ENCODE data around the gene IQSEC2.

The IQSEC2 gene

DNA sequence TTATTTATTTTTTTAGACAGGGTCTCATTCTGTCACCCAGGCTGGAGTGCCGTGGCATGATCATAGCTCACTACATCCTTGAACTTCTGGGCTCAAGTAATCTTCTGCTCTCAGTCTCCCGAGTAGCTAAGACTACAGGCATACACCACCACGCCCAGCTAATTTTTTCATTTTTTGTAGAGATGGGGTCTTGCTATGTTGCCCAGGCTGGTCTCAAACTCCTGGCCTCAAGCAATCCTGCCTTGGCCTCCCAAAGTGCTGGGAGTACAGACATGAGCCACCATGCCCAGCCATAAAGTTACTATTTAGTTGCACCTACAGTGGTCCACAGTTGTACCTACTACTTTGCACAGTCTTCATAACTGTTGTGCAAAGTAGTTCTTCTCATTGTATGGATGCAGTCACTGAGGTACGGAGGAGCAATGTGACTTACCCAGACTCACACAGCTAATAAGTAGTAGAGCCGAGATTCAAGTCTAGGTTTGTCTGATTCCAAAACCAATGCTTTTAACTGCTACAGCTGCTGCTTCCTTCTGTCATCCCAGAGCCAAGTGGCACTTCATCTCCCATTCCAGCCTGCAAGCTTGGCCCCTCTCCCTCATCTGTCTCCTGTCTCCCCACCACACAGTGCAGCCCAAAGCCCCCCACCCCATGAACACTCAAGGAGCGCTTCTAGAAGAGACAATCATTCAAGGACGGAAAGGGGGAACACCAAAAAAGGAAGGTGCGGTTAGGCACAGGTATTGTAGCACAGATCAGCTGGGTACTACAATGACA lies 24.0 kb upstream of the IQSEC2 start:
- DNase-seq (ENCODE audit: low spot score) = no peak

DNA sequence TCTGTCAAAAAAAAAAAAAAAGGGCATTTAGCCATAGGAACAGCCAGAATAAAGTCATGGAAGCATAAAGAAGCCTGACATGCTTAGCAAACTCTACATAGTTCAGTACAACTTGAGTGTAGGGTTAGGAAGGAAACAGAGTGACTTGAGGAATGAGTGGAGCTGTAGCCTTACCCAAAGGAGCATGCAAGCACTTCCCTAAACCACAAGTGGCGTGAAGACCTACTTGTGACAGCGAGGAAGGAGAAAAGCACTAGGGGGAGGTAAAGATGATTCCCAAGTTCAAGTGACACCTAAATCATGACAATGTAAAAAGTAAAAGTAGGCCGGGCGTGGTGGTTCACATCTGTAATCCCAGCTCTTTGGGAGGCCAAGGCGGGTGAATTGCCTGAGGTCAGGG lies 21.8 kb upstream of the IQSEC2 start:
- no peak for DNase-seq (ENCODE audit: low spot score)

DNA sequence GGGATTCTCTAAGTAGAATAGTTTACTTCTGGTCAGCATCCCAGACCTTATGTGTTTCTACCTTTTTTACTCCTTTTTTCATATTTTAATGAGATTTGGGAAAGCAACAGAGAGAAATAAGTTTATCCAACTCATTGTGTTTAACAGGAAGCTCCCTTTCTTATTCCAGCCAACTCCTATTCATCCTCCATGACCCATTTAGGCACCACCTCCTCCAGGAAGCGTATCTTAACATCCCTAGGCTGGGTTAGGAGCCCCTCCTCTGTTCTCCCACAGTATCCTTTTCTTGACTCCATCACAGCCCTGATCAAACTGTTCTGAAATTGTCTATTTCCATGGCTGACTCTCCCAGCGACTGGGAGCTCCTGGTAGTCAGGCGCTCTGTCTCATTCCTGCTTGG lies 18.8 kb upstream of the IQSEC2 start:
- DNase-seq (ENCODE audit: low spot score) = no peak

DNA sequence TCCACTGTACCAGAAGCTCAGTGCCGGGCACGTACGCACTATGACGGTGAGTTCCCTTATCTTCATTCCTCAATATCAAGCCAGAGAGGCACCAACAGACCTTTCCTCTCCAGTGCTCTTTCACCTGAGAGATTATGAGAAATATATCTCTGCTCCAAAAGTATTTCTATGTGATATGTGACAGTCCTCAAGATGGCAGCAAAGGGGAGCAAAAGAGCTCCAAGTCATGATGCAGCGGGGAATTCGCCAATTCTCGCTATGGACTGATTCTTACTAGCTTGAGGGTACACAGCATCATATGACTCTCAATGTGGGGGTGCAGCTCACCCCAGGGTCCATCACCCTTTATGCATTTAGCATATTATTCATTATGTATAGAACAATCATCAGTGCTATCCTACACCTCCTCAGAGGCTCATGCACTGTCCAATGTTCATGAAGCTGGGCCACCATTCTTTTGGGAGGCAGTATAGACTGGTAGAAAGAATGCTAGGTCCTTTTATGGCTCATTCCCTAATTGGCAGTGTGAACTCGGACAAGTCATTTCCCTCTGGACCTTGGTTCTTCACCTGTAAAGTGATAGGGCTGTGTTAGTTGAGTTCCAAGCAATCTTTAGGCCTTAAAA lies 12.8 kb upstream of the IQSEC2 start:
- no peak for DNase-seq (ENCODE audit: low spot score)

DNA sequence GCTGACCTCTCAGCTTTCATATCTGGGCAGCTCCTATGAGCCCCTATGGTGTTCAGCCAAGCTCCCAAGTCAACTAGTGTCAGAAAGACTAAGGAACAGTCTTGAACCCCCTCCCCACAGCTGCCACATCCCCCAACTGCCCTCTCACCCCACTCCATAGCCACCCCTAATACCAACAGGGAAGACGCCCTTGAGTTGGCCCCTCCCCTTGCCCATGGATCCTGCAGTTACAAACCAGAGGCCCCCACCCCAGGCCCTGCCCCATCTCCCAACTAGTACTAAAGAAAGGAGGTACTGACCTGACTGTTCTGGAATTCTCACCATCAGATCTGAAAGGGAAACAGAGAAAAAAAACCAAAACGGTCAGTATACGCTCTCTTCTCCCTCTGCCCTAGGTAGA lies 10.2 kb upstream of the IQSEC2 start:
- DNase-seq (ENCODE audit: low spot score) = no peak

DNA sequence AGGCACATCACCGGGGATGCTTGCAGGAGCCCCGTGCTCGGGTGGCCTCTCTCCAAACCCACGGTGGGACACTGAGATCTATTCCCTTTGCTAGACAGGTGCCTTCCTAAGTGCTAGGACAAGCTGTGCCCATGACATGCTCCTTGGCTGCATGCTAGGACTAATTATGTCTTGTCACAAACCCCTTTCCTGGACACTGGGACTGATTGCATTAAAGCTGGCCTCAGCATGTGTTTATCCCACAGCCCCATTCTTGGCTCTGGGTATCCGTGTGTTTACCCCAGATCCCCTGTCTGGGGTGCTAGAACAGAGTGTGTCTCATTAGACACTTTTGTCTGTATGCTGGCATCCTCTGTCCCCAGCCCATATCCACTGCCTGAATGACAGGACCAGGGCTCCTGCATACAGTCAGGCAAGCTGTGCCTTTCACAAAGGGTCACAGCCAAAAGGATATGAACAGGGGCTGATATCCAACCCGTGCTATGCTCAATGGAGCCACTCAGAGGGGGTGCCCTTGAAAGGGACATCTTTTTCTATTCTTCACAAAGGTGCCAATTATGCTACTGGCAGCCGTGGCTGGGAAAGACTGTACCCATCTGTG lies 9.2 kb upstream of the IQSEC2 start:
- no peak for DNase-seq (ENCODE audit: low spot score)

DNA sequence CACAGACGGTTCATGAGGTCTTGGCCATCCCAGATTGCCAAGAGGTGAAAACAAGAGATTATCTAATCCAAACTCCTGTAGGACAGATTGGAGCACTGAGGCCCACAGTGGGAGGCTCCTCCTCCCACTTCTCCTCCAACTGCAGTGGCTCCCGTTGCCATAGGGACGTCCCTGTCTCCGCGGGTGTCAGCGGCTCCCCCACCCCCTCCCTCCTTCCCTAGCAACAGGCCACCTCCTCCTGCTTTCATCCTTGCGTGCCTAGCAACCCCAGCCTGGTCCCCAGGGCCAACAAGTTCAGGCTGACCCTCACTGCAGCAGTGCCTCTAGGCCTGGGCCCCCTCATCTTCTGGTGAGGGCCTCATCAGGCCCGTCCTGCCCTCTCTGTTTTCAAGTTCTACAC lies 6.8 kb upstream of the IQSEC2 start:
- peak; percentile 79 for DNase-seq (ENCODE audit: low spot score)

DNA sequence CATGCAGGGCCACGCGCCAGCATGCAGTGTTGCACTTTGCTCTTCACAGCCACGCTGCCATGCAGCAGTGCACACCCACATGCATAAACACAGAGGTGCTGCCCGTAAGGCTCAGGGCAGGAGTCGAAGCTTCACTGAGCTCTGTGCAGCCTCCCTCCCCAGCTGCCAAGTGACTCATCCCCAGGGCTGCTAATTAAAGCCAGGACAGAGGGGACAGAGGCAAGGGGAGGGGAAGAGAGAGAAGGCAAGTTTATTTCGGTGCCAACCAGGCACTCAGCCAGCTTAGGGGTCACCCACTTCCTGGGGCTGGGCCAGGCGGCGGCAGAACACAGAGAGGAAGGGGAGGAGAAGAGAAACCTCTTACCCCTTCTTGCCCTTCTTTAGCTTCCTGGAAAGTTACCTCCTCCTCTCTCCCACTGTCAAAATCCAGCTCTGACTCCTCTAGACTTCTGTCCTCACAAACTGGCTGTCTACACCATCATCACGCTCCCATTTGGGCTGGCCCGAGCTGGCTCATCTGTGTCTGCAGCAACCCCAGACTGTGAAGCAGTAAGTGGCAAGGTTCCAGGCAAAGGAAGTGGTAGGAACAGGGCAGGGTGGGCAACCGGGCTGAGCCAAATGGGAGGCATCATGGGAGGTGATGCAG lies 6.2 kb upstream of the IQSEC2 start:
- DNase-seq (ENCODE audit: low spot score) = no peak

DNA sequence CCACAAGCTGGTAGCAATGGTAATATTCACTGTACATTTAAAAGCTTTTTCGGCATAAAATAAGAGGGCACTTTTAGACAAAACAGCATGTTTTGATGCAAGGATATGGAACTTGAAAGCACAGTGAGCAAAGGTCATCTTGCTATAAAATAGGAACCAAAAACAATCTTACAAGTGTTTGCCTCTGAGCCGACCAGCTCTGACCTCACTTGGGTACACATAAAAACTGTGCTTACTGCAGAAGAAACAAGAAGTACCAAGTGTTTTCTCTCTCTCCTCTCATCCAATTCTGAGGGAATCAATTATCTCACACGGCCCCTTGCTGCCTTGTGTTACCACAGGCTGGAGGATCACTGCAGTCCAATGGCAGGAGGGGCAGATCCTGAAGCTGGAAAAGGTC lies 4.8 kb upstream of the IQSEC2 start:
- no peak for DNase-seq (ENCODE audit: low spot score)

DNA sequence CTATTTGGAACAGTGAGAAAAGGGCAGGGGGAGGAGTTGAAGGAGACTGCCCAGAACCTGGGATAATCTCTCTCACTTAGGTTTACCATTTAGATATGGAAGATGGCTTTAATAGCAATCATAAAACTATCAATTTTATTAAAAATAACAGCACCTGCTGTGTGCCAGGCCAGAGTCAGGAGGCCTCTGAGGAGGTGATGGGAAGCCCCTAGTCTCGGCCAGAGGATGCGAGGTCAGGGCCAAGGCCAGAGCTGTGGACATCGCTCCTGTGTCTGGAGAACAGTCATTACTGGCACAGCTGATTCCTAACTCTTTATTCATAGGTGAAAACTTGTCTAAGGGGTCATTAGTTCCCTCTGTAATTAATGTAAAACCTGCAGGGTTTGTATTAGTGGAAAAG lies 4.2 kb upstream of the IQSEC2 start:
- DNase-seq (ENCODE audit: low spot score) = no peak

DNA sequence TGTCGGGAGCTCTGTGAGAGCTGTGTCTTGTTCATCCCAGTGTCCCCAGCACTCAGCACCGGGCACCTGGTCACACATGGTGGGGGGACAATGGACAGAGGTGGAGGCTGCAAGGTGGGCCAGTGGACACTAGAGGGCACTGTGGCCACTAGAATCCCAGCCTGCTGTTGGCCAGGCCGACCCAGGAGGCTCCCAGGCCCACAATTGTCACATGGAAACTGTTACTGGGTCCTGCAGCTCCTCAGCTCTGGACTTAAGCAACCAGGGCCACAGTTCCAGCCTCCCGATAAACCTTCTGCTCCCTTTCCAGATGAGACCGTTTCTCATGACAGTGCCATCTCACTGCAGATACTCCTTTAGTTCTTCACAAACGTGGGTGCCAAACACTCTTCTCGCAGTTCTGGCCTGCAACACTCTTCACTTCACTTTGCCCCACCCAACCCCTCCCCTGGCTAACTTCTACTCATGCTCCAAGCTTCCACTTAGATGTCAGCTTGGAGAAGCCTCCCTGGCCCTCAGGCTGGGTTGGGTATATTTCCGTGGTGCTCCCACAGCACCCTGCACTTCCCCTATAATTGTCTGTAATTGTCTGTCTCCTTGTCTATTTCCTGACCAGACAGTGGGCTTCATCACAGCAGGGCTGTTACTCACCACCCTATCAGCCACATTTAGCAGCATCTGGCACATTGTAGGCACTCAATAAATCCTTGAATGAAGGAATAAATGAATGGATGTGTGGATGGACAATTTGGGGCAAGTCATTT lies 3.5 kb upstream of the IQSEC2 start:
- DNase-seq (ENCODE audit: low spot score) = peak; percentile 73

DNA sequence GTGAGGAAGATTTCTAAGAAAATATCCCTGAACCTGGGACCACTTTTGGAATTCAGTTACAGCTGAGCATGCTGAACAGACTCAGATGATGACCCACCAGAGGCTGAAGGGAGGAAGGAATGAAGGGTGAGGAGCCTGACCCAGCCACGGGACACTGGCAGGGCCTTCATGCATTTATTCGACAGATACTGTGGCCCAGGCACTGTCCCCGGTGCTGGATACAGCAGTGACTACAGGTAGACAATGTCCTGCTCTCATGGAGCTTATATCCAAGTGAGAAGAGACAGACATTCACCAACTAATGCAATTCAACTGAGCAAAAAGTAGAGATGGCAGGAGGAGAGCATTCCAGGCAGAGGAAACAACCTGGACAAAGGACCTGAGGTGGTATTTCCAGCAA lies 2.2 kb upstream of the IQSEC2 start:
- no peak for DNase-seq (ENCODE audit: low spot score)

DNA sequence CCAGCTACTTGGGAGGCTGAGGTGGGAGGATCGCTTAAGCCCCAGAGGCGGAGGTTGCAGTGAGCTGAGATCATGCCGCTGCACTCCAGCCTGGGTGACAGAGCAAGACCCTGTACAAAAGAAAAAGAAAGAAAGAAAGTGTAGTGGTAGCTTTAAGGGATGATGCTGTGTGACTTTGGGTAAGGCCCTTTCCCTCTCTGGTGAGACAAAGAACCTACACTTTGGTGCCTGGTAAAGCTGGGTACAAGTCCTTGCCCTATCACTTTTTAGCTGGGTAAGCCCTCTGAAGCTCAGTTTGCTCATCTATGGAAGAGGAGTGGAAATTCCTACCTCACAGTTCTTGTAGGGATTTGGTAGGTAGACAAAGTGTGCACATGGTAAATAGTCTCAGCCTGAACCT lies 1.7 kb upstream of the IQSEC2 start:
- no peak for DNase-seq (ENCODE audit: low spot score)

DNA sequence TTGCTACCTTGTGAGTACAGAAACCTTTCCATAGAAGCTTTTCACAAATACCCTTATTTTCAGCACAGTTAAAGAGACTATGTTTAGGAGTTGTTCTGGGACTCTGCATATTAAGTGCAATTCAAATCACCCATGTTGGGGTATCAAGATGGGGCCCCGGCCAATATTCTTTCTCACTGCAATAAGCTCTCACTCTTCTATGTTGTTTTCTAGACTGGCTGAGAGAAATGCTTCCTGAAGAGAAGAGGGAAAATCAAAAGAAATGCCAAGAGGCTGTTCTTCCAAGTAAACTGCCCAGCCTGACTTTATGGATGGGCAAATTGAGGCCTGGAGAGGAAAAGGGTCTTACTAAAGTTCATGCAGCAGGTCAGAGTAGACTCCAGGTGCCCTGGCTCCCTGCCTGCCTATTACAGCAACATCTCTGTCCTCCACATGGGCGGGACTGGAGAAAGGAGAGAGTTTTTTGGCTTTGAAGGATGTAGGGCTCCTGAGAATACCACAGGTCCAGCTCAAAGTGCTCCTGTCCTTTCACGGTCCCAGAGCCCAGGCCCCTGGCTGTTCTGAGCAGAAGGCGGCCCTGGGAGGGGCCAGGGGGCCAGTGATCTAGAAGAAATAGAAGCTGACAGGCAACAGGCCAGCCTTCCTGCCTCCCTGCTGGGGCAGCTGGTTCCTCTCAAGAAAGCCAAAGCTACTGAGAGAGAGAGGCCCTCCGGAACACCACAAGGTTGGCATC lies 745 bp upstream of the IQSEC2 start:
- no peak for DNase-seq (ENCODE audit: low spot score)

DNA sequence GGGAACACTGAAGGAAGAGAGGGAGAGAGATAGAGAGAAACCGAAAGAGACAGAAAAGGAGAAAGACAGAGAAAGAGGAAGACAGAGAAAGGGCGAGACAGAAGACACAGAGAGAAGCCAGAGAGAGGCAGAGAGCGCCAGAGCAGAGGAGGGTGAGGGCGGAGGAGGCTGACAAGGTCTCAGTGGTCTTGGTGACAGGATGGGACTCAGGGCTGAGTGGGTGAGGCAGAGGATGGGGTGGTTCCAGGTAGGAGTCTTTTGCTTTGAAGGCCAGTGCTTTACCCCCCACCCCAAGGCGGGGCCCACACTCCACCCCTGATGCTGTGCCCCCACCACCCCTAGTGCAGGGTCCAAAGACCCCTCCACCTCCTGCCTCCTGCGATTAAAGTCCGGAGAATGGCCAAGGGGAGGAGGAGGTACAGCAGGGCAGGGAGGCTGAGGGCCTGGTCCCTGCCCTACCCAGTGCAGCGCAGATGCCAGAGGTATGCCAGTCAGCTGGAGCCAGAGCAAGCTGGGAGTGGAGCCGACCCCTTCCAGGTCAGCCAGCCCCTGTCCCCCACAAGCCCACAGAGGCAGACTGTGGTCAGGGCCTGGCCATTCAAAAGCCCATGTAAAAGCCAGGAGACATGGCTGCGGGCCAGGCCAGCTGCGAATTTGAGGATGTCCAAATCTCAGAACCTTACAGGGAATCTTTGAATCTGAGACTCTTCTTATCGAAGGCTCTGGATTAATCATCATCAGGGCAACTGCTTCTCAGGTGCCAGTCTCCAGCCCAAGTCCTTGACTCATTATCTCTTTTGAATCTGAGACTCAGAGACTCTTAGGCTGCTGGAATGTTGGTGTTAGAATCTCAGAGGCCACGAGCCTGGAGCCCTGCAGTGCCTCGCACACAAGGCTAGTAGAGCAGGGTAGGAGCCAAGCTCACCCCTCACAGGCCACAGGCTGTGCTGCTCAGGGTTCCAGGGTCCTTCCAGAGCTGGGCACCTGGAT lies 758 bp downstream of the IQSEC2 start:
- DNase-seq (ENCODE audit: low spot score) = no peak

DNA sequence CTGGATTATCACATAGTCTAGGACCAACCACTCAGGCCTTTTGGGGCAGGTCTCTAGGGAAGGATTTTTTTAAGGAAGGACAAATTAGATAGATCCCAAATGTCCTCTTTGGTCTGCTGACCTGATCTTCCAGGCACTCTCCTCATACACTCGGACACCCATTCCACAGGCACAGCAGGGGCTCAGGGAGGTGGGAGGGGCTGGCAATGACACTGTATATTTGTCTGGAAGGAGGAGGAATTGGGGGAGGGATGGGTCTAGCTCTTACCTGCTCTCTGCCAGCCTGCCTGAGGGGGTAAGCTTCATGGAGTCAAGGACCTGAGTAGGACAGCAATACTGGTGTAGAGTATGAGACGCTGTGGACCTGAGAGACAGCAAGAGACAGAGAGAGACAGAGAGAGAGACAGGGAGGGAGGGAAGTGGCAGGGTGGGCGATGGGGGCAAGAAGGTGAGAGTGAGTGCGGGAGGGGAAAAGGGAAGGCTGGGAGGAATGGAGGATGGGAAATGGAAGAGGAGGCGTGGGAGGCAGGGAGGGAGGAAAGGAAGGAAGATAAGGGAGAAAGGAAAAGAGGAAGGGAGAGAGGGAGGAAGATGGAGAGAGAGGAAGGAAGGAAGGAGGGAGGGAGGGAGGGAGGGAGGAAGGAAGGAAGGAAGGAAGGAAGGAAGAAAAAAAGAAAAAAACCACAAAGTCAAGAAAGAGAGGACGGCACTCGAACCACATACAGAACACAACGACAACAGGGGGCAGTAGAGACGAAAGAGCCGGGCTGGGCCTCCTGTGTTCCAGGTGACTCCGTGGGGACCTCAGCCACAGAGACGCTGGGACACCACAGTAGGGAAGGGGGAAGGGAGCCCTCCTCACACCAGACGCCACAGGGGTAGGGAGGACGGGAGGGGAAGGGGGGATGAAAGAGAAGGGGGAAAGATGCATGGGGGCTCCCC lies 1.8 kb downstream of the IQSEC2 start:
- DNase-seq (ENCODE audit: low spot score) = no peak

DNA sequence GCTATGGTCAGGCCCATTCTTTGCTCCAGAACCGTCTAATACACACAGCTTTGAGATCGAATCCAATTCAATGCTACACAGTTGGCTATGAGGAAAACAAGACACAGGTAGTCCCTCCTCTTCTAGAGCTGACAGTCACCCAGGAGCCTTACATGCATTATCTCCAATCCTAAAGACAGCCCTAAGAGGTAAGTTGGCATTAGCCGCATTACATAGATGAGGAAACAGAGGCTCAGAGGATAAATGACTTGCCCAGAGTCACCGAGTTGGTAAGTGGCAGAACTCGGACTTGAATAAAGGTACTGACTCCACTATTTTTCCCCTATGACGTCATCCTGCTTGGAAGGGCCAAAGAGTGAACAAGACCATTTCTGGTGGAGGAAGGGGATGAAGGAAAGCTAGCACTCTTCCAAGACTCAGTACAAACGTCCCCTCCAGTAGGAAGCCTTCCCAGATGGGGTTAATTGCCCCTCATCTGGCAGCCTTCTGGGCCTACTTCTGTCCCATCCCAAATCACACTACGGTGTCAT lies 8.5 kb downstream of the IQSEC2 start:
- DNase-seq (ENCODE audit: low spot score) = no peak

DNA sequence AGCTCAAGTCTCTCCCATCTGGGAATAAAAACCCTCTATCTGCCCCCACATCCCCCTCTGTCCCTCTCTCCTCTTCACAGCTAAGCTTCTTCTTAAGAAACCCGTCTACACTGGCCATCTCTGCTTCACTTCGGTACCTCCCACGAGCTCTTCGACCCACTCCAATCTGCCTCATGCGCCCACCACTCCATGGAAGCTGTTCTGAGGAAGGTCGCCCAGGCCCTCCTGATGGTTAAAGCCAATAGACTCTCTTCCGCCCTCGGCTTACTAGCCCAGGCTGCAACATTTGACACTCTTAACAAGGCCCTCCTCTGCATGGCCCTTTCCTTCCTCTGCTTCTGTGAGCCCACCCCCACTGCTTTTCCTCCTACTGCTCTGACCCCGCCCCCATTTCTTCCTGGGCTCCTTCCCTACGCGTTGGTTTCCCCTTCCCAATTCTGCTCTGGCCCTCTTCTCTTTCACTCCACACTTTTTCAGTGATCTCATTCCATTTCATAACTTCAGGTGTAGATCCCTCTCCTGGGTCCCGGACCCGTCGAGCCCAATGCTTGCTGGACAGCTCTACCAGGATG lies 11.8 kb downstream of the IQSEC2 start:
- no peak for DNase-seq (ENCODE audit: low spot score)

DNA sequence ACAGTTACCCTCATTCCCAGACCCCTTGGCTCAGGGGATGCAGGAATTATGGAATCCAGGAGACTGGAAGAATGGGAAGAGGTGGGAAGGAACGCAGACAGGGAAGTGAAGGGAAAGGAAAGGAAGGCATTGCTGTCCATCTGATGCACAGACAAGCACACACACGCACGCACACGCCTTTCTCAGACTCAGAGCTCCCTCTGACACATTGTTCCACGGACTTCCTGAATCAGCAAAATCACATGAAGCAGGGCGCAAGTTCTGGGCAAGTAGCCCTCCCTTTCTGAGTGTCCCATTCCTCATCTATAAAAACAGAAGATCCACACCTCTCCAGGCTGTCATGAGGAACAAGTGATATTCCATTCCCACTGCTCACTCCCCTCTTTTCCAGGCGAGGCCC lies 13.2 kb downstream of the IQSEC2 start:
- no peak for DNase-seq (ENCODE audit: low spot score)

Measured in ecto neural progenitor cell (in vitro differentiated cells).